GM12878 (cell line): Measurements from ENCODE around the gene ZC3H7B. TPM values are rescaled to one million over a fixed set of nuclear protein-coding genes. Genes with fewer than 3 reads are reported as not detected.

Experiments
- ATAC-seq: fragments of 200-7000 bp; cut with Tn5 transposase; 3 replicates; pipeline ENCODE4 v1.9.1; 2020; ENCODE audit warnings: mild to moderate bottlenecking, moderate library complexity
- BruUV-seq: library from RNA; stranded (reverse); fragments of 400-500 nt; replicated peaks from 2 replicates; lab custom pipeline; 2021; lab: Mats Ljungman, UMichigan
- CTCF ChIA-PET: fragments of 300-600 bp; sonication (Branson Sonifier 250); formaldehyde crosslinking; extraction: SDS; loops from one replicate; lab custom pipeline; 2021; ENCODE audit warnings: inconsistent platforms; lab: Yijun Ruan, JAX
- POLR2A ChIA-PET: fragments of 350-600 bp; formaldehyde crosslinking; extraction: SDS; loops from one replicate; lab custom pipeline; 2021; ENCODE audit warnings: inconsistent platforms; lab: Charles Lee
- RAD21 ChIA-PET: fragments of 300-600 bp; sonication (Branson Sonifier 250); formaldehyde crosslinking; loops from one replicate; lab custom pipeline; 2023; ENCODE audit warnings: antibody characterized with exemption; ENCODE audit not compliant: unreplicated experiment; lab: Charles Lee
- SMC1A ChIA-PET: fragments of 300-600 bp; sonication (Branson Sonifier 250); formaldehyde crosslinking; loops from one replicate; lab custom pipeline; 2023; ENCODE audit not compliant: unreplicated experiment, uncharacterized antibody; lab: Charles Lee
- DNase-seq: peaks from one replicate; pipeline ENCODE4 v3.0.0-alpha.2; 2011; ENCODE audit warnings: low read depth, low spot score
- FAIRE-seq: peaks from 3 replicates; lab custom pipeline; 2011; peaks lifted over from hg19 to GRCh38; lab: Jason Lieb, UNC
- H2AFZ ChIP-seq: 2 replicates; pipeline ENCODE4 v1.6.0; 2011; ENCODE audit warnings: low read depth, low read length, control low read depth; ENCODE audit not compliant: control insufficient read depth
- H3K27ac ChIP-seq: 2 replicates; pipeline ENCODE4 v1.5.1; 2011; ENCODE audit warnings: control low read depth; ENCODE audit not compliant: control insufficient read depth, insufficient read depth
- H3K27me3 ChIP-seq, 2 experiments: replicated peaks in 1 of 2; 2 replicates each; pipeline versions ENCODE4 v1.6.0 to v1.6.1; 2011; ENCODE audit warnings: low read length in 1 of 2; ENCODE audit not compliant: control insufficient read depth in 2 of 2, insufficient read depth in 2 of 2
- H3K36me3 ChIP-seq, 2 experiments: 2 replicates each; pipeline ENCODE4 v1.5.1; 2011; ENCODE audit warnings: low read length in 1 of 2; ENCODE audit not compliant: control insufficient read depth in 2 of 2, insufficient read depth in 2 of 2
- H3K4me1 ChIP-seq: 2 replicates; pipeline ENCODE4 v1.6.1; 2011; ENCODE audit warnings: mild to moderate bottlenecking, low read length, moderate library complexity, mixed read lengths; ENCODE audit not compliant: control insufficient read depth, insufficient read depth
- H3K4me2 ChIP-seq: 2 replicates; pipeline ENCODE4 v1.6.0; 2011; ENCODE audit warnings: control low read depth; ENCODE audit not compliant: control insufficient read depth, insufficient read depth
- H3K4me3 ChIP-seq: fragments of 200-600 bp; sonication (generic); 2 replicates; pipeline ENCODE4 v1.5.1; 2016
- H3K79me2 ChIP-seq: 2 replicates; pipeline ENCODE4 v1.6.0; 2011; ENCODE audit warnings: low read length; ENCODE audit not compliant: control insufficient read depth, insufficient read depth
- H3K9ac ChIP-seq: 2 replicates; pipeline ENCODE4 v1.8.0; 2011; ENCODE audit warnings: low read length, control low read depth, mixed read lengths; ENCODE audit not compliant: control insufficient read depth, insufficient read depth
- H3K9me3 ChIP-seq: replicated peaks from 3 replicates; pipeline ENCODE4 v1.5.1; 2011; ENCODE audit warnings: mild to moderate bottlenecking, low read length; ENCODE audit not compliant: control insufficient read depth, insufficient read depth
- H4K20me1 ChIP-seq: 2 replicates; pipeline ENCODE4 v1.6.0; 2011; ENCODE audit not compliant: control insufficient read depth, insufficient read depth
- ATF3 ChIP-seq: IDR thresholded peaks from 2 replicates; pipeline ENCODE4 v1.6.1; 2011; ENCODE audit warnings: low read depth, mild to moderate bottlenecking, low read length, moderate library complexity, borderline replicate concordance; ENCODE audit errors: extremely low read depth
- CBFB ChIP-seq: IDR thresholded peaks from 2 replicates; pipeline ENCODE4 v1.6.1; 2016; ENCODE audit warnings: antibody characterized with exemption, low read depth
- CREB1 ChIP-seq: IDR thresholded peaks from 2 replicates; pipeline ENCODE4 v1.6.1; 2012; ENCODE audit warnings: low read depth, mild to moderate bottlenecking, inconsistent platforms
- ELK1 ChIP-seq: IDR thresholded peaks from 2 replicates; pipeline ENCODE4 v1.6.1; 2012; ENCODE audit warnings: low read depth, low read length, improper control_type of control experiment
- HCFC1 ChIP-seq: fragments of 150-350 bp; IDR thresholded peaks from 2 replicates; pipeline ENCODE4 v1.6.1; 2014; ENCODE audit warnings: low read length
- MLLT1 ChIP-seq: fragments of 450-650 bp; IDR thresholded peaks from 2 replicates; pipeline ENCODE4 v1.6.1; 2016; ENCODE audit warnings: mild to moderate bottlenecking
- MYB ChIP-seq: fragments of 150-350 bp; IDR thresholded peaks from 2 replicates; pipeline ENCODE4 v1.6.1; 2014; ENCODE audit warnings: mild to moderate bottlenecking, low read depth, low read length, borderline replicate concordance
- NBN ChIP-seq: fragments of 450-650 bp; IDR thresholded peaks from 2 replicates; pipeline ENCODE4 v1.6.1; 2016
- NFXL1 ChIP-seq: fragments of 450-650 bp; IDR thresholded peaks from 2 replicates; pipeline ENCODE4 v1.6.1; 2017; ENCODE audit warnings: antibody characterized with exemption, mild to moderate bottlenecking, borderline replicate concordance
- NR2C1 ChIP-seq: fragments of 450-650 bp; IDR thresholded peaks from 2 replicates; pipeline ENCODE4 v1.6.1; 2017; ENCODE audit warnings: antibody characterized with exemption, mild to moderate bottlenecking, moderate library complexity
- PRDM15 ChIP-seq: fragments of 450-650 bp; formaldehyde crosslinking; IDR thresholded peaks from 2 replicates; pipeline ENCODE4 v1.4.0; 2020; ENCODE audit warnings: mild to moderate bottlenecking, moderate library complexity
- RBBP5 ChIP-seq: fragments of 200-600 bp; sonication (generic); conservative IDR thresholded peaks from 2 replicates; pipeline ENCODE4 v1.6.1; 2016
- SIN3A ChIP-seq: IDR thresholded peaks from 2 replicates; pipeline ENCODE4 v1.6.1; 2012; ENCODE audit warnings: low read depth, low read length, improper control_type of control experiment
- WGBS: methylation state at CpG from one replicate; pipeline ENCODE4 v1.1.6; 2016; ENCODE audit warnings: low lambda C conversion rate; ENCODE audit not compliant: insufficient replicate concordance, insufficient coverage; ENCODE audit errors: missing lambda C conversion rate; 5-methylcytosine and 5-hydroxymethylcytosine counted together
- in situ Hi-C: fragments of 300-500 bp; cut with MboI; formaldehyde crosslinking; loops from 9 replicates; pipeline ENCODE4 v1.14.3; 2018; ENCODE audit warnings: mixed read lengths
- intact Hi-C: fragments of 100-400 bp; cut with micrococcal nuclease; formaldehyde crosslinking; loops from one replicate; pipeline ENCODE4 v1.14.2; 2022; ENCODE audit not compliant: unreplicated experiment
- polyA plus RNA-seq, 11 experiments: library from polyadenylated mRNA; depleted of rRNA in 4 of 11; unstranded in 6 of 11; stranded (reverse) in 5 of 11; fragments of >200 nt; fragmentation: Nextera tagmentation in 4 of 11; fragmentation: Illumina TruSeq in 1 of 11; extraction: Ambion mirVana in 4 of 11; extraction: Trizol in 1 of 11; gene quantifications; 1 replicate in 1 of 11; 2 replicates in 10 of 11; pipeline versions ENCODE4 v1.2.1 to v1.2.3, GENCODE V29; 2011 to 2016; ENCODE audit warnings: inconsistent platforms in 2 of 11, missing spikeins in 2 of 11, low read depth in 1 of 11
- total RNA-seq, 4 experiments: library from RNA; depleted of rRNA in 3 of 4; stranded (reverse); fragments of >200 nt in 3 of 4; fragmentation: Illumina TruSeq in 1 of 4; extraction: Trizol in 1 of 4; gene quantifications; 2 replicates each; pipeline versions ENCODE4 v1.2.1 to v1.2.3, GENCODE V29; 2013 to 2021
- TF ChIP-seq, protein P1 (sequence below): fragments of 150-350 bp; IDR thresholded peaks from 2 replicates; pipeline ENCODE4 v1.6.1; 2016; ENCODE audit warnings: low read depth, low read length

The ZC3H7B gene
- total and polyA plus RNA-seq, 10 of the 15 experiments (the other 5 are each of a cell fraction or from before 2014, with no cell fraction given), result 0.26 to 52.3 (median 22.4) TPM

DNA sequence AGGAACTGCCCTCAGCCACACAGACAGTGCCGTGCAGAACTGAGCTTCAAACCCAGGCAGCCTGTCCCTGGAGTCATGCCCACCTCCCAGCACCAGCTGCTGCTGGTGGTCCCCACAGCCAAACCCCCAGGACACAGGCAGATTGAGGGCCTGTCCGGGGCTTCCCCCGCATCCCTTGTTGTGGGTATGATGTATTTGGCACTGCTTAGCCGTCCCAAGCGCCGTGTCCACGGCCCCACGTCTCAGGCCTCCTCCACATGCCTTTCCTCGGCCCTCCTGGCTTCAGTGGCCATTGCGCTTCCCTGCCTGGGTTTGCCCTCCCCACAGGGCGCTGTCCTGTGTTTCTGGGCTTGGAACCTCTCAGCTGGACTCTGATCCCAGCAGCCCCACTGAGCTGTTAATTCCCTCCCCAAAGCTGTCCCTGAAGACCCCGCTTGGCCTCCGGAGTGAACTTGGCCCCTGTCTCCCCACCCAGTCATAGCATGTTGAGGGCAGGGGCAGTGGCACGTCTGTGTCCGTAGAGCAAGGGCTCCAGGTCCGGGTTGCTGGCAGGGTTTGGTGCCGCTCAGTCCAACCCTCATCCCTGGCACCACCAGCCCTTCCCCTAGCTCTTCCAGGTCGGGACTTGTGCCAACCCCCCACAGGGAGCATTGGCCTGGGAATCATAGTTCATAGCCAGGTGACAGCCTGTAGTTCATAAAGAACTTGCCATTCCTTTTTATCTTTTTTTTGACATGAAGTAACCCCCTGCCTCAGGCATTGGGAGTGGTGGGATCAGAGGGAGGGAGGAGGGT lies 45.9 kb downstream of the ZC3H7B start:
- POLR2A ChIA-PET, result no interaction called here
- Histone ChIP-seq H3K9ac (no peak overlapping the region), H3K4me1 (no peaks in the 10 kb centered on the region), H3K79me2 (no peaks in the 10 kb centered on the region), H3K4me3 (no peak overlapping the region), H3K27me3 (no peaks in the 10 kb centered on the region), H3K4me2 (no peak overlapping the region), H3K27ac (no peak overlapping the region), H2AFZ (no peak overlapping the region), H3K9me3 (no peaks in the 10 kb centered on the region), H4K20me1 (no peaks in the 10 kb centered on the region), H3K36me3 (peaks cover 30 to 37% of the 10 kb centered on the region in 2 experiments; a peak in 3 of 4 replicates)
- WGBS, result 87% methylated on average over 18 of the region's 18 CpGs
- SMC1A ChIA-PET, result no interaction called here
- in situ Hi-C loops, result no loop called here
- FAIRE-seq (no peak), ATAC-seq (no peak), DNase-seq (no peak)
- intact Hi-C loops, result no loop called here
- CTCF ChIA-PET, result no interaction called here
- BruUV-seq, result no TSS peak
- RAD21 ChIA-PET, result no interaction called here
- TF ChIP-seq PRDM15 (no peak), MYB (no peak), CREB1 (no peak), ATF3 (no peak), NR2C1 (no peak), NFXL1 (no peak), RBBP5 (no peak), MLLT1 (no peak), ELK1 (no peak), SIN3A (no peak), CBFB (no peak), NBN (no peak), HCFC1 (no peak)
- TF ChIP-seq, protein P1, sequence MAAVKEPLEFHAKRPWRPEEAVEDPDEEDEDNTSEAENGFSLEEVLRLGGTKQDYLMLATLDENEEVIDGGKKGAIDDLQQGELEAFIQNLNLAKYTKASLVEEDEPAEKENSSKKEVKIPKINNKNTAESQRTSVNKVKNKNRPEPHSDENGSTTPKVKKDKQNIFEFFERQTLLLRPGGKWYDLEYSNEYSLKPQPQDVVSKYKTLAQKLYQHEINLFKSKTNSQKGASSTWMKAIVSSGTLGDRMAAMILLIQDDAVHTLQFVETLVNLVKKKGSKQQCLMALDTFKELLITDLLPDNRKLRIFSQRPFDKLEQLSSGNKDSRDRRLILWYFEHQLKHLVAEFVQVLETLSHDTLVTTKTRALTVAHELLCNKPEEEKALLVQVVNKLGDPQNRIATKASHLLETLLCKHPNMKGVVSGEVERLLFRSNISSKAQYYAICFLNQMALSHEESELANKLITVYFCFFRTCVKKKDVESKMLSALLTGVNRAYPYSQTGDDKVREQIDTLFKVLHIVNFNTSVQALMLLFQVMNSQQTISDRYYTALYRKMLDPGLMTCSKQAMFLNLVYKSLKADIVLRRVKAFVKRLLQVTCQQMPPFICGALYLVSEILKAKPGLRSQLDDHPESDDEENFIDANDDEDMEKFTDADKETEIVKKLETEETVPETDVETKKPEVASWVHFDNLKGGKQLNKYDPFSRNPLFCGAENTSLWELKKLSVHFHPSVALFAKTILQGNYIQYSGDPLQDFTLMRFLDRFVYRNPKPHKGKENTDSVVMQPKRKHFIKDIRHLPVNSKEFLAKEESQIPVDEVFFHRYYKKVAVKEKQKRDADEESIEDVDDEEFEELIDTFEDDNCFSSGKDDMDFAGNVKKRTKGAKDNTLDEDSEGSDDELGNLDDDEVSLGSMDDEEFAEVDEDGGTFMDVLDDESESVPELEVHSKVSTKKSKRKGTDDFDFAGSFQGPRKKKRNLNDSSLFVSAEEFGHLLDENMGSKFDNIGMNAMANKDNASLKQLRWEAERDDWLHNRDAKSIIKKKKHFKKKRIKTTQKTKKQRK, result no peak
